CD4-positive, CD25-positive, alpha-beta regulatory T cell (primary cell): Measurements from ENCODE around the gene DLX3. TPM values are rescaled to one million over a fixed set of nuclear protein-coding genes. Genes with fewer than 3 reads are reported as not detected.

ENCODE experiments used
- ATAC-seq, 2 donors: fragments of 150-1000 bp; cut with Tn5 transposase; one replicate each; pipeline ENCODE4 v1.10.0; 2021; ENCODE audit warnings: low read depth in 2 of 2, moderate number of reproducible peaks in 2 of 2, moderate library complexity in 1 of 2
- DNase-seq, 3 donors: peaks; one replicate each; pipeline versions ENCODE4 v3.0.0 to v3.0.0-alpha.2; 2012 to 2022; ENCODE audit warnings: mixed read lengths in 1 of 3
- H3K27ac ChIP-seq: one replicate; pipeline ENCODE4 v1.7.0; 2013; ENCODE audit warnings: mild to moderate bottlenecking, low read length; ENCODE audit not compliant: insufficient read depth, poor library complexity, severe bottlenecking
- H3K27me3 ChIP-seq: one replicate; pipeline ENCODE4 v1.7.0; 2013; ENCODE audit warnings: low read length; ENCODE audit not compliant: control insufficient read depth, insufficient read depth
- H3K36me3 ChIP-seq: one replicate; pipeline ENCODE4 v1.7.0; 2013; ENCODE audit warnings: mild to moderate bottlenecking, low read length, moderate library complexity; ENCODE audit not compliant: control insufficient read depth, insufficient read depth
- H3K4me1 ChIP-seq: 2 replicates; pipeline ENCODE4 v1.7.0; 2013; ENCODE audit warnings: mild to moderate bottlenecking, low read length; ENCODE audit not compliant: insufficient read depth, control insufficient read depth, poor library complexity, severe bottlenecking
- H3K4me3 ChIP-seq: one replicate; pipeline ENCODE4 v1.7.0; 2013; ENCODE audit warnings: low read depth, mild to moderate bottlenecking, low read length, moderate library complexity
- H3K9me3 ChIP-seq, 2 experiments: 1 replicate in 1 of 2; 2 replicates in 1 of 2; pipeline ENCODE4 v1.7.0; 2013; ENCODE audit warnings: low read length in 2 of 2, mild to moderate bottlenecking in 1 of 2, moderate library complexity in 1 of 2; ENCODE audit not compliant: control insufficient read depth in 2 of 2
- H3K27ac Mint-ChIP-seq, 3 donors: one replicate each; pipeline ENCODE4 v1.8.0; 2020 to 2022; ENCODE audit warnings: mild to moderate bottlenecking in 3 of 3, mixed read lengths in 3 of 3, moderate library complexity in 2 of 3
- H3K27me3 Mint-ChIP-seq: one replicate; pipeline ENCODE4 v1.8.0; 2022; ENCODE audit warnings: mild to moderate bottlenecking, mixed read lengths
- H3K36me3 Mint-ChIP-seq: one replicate; pipeline ENCODE4 v1.8.0; 2020; ENCODE audit warnings: mixed read lengths
- H3K4me1 Mint-ChIP-seq, 4 donors: one replicate each; pipeline ENCODE4 v1.8.0; 2020 to 2022; ENCODE audit warnings: mixed read lengths in 4 of 4, mild to moderate bottlenecking in 1 of 4
- H3K4me3 Mint-ChIP-seq, 4 donors: one replicate each; pipeline ENCODE4 v1.8.0; 2020 to 2022; ENCODE audit warnings: mild to moderate bottlenecking in 4 of 4, mixed read lengths in 4 of 4, moderate library complexity in 3 of 4
- H3K9me3 Mint-ChIP-seq, 7 donors: one replicate each; pipeline ENCODE4 v1.8.0; 2020 to 2022; ENCODE audit warnings: mixed read lengths in 7 of 7, mild to moderate bottlenecking in 3 of 7, moderate library complexity in 2 of 7
- polyA plus RNA-seq, 4 donors: library from polyadenylated mRNA; unstranded; fragments of 300-500 nt; fragmentation: Illumina TruSeq; gene quantifications; one replicate each; pipeline ENCODE4 v1.2.3, GENCODE V29; 2021
- total RNA-seq: library from RNA; stranded (reverse); gene quantifications from one replicate; pipeline ENCODE4 v1.2.3, GENCODE V29; 2022

DLX3 gene
- total and polyA plus RNA-seq, 5 donors from 2014 or later = 0.06 to 0.09 TPM; not detected in 3

GRCh38 chr17:49968405-49969133 lies 26.5 kb downstream of the DLX3 start:
- H3K4me1 ChIP-seq = peaks cover 48% of the 10 kb centered on the region
- H3K36me3 ChIP-seq = no peaks in the 10 kb centered on the region
- no peaks in the 10 kb centered on the region for H3K9me3 ChIP-seq
- H3K27me3 ChIP-seq = peaks cover 41% of the 10 kb centered on the region
- H3K27ac Mint-ChIP-seq = peak overlapping the region in 1 of 3 donors; percentile 32
- H3K4me1 Mint-ChIP-seq = peaks cover 5 to 71% (median 25%) of the 10 kb centered on the region in 4 donors
- DNase-seq = peak; percentile 52 to 81 (median 71)
- H3K9me3 Mint-ChIP-seq = peaks cover 0 to 16% (median 1%) of the 10 kb centered on the region in 7 donors
- peak; percentile 72 to 77 for ATAC-seq
- peak overlapping the region; percentile 64 for H3K4me3 ChIP-seq
- no peak overlapping the region for H3K27ac ChIP-seq
- H3K27me3 Mint-ChIP-seq = peaks cover 90% of the 10 kb centered on the region
- H3K36me3 Mint-ChIP-seq = peaks cover 2% of the 10 kb centered on the region
- H3K4me3 Mint-ChIP-seq = peak overlapping the region; percentile 88 to 92 (median 89)

GRCh38 chr17:49967621-49968404 lies 27.2 kb downstream of the DLX3 start:
- H3K4me3 Mint-ChIP-seq = peak overlapping the region; percentile 80 to 90 (median 84)
- ATAC-seq = no peak
- H3K9me3 Mint-ChIP-seq = peaks cover 0 to 17% (median 1%) of the 10 kb centered on the region in 7 donors
- peaks cover 46% of the 10 kb centered on the region for H3K4me1 ChIP-seq
- no peak overlapping the region for H3K27ac Mint-ChIP-seq
- H3K36me3 Mint-ChIP-seq = peaks cover 3% of the 10 kb centered on the region
- H3K4me1 Mint-ChIP-seq = peaks cover 5 to 71% (median 25%) of the 10 kb centered on the region in 4 donors
- H3K27me3 Mint-ChIP-seq = peaks cover 90% of the 10 kb centered on the region
- H3K36me3 ChIP-seq = no peaks in the 10 kb centered on the region
- no peaks in the 10 kb centered on the region for H3K9me3 ChIP-seq
- DNase-seq = no peak
- H3K27ac ChIP-seq = no peak overlapping the region
- H3K4me3 ChIP-seq = peak overlapping the region; percentile 2
- peaks cover 41% of the 10 kb centered on the region for H3K27me3 ChIP-seq

GRCh38 chr17:49967205-49967604 lies 27.8 kb downstream of the DLX3 start:
- no peak overlapping the region for H3K27ac ChIP-seq
- DNase-seq (no peak), ATAC-seq (no peak)
- Mint-ChIP-seq H3K36me3 (peaks cover 3% of the 10 kb centered on the region), H3K9me3 (peaks cover 0 to 17% (median 1%) of the 10 kb centered on the region in 7 donors), H3K4me3 (peak overlapping the region in 3 of 4 donors; percentile 3 to 88 (median 23)), H3K27ac (no peak overlapping the region), H3K27me3 (peaks cover 91% of the 10 kb centered on the region), H3K4me1 (peaks cover 5 to 66% (median 28%) of the 10 kb centered on the region in 4 donors)
- H3K4me3 ChIP-seq = no peak overlapping the region
- H3K4me1 ChIP-seq = peaks cover 39% of the 10 kb centered on the region
- peaks cover 45% of the 10 kb centered on the region for H3K27me3 ChIP-seq
- H3K36me3 ChIP-seq = no peaks in the 10 kb centered on the region
- H3K9me3 ChIP-seq = no peaks in the 10 kb centered on the region

- no peak overlapping the region for H3K4me3 ChIP-seq
- Mint-ChIP-seq H3K27me3 (peaks cover 93% of the 10 kb centered on the region), H3K27ac (no peak overlapping the region), H3K36me3 (peaks cover 3% of the 10 kb centered on the region), H3K4me1 (peaks cover 5 to 65% (median 27%) of the 10 kb centered on the region in 4 donors), H3K9me3 (peaks cover 0 to 17% (median 1%) of the 10 kb centered on the region in 7 donors), H3K4me3 (peak overlapping the region in 2 of 4 donors; percentile 23 to 73)
- peaks cover 45% of the 10 kb centered on the region for H3K27me3 ChIP-seq
- H3K36me3 ChIP-seq = no peaks in the 10 kb centered on the region
- no peak for ATAC-seq
- no peak for DNase-seq
- H3K4me1 ChIP-seq = peaks cover 36% of the 10 kb centered on the region
- no peak overlapping the region for H3K27ac ChIP-seq
- no peaks in the 10 kb centered on the region for H3K9me3 ChIP-seq
Observed at GRCh38 chr17:49966767-49967166, 28.3 kb downstream of the DLX3 start.

- DNase-seq = no peak
- Histone ChIP-seq H3K27ac (no peak overlapping the region), H3K4me1 (peaks cover 36% of the 10 kb centered on the region), H3K36me3 (no peaks in the 10 kb centered on the region), H3K4me3 (no peak overlapping the region), H3K9me3 (no peaks in the 10 kb centered on the region), H3K27me3 (peaks cover 37% of the 10 kb centered on the region)
- ATAC-seq = no peak
- Mint-ChIP-seq H3K27me3 (peaks cover 88% of the 10 kb centered on the region), H3K27ac (no peak overlapping the region), H3K36me3 (peaks cover 3% of the 10 kb centered on the region), H3K4me1 (peaks cover 5 to 52% (median 23%) of the 10 kb centered on the region in 4 donors), H3K9me3 (peaks cover 0 to 12% (median 1%) of the 10 kb centered on the region in 7 donors), H3K4me3 (peak overlapping the region; percentile 15 to 73 (median 32))
Observed at GRCh38 chr17:49965524-49965909, 29.5 kb downstream of the DLX3 start.

- Histone ChIP-seq H3K4me1 (peaks cover 33% of the 10 kb centered on the region), H3K4me3 (no peak overlapping the region), H3K27ac (no peak overlapping the region), H3K27me3 (peaks cover 31% of the 10 kb centered on the region), H3K36me3 (no peaks in the 10 kb centered on the region), H3K9me3 (no peaks in the 10 kb centered on the region)
- Mint-ChIP-seq H3K27me3 (peaks cover 82% of the 10 kb centered on the region), H3K9me3 (peaks cover 0 to 12% (median 1%) of the 10 kb centered on the region in 7 donors), H3K36me3 (peaks cover 3% of the 10 kb centered on the region), H3K27ac (no peak overlapping the region), H3K4me1 (peaks cover 5 to 47% (median 21%) of the 10 kb centered on the region in 4 donors), H3K4me3 (peak overlapping the region in 3 of 4 donors; percentile 28 to 82 (median 69))
- peak; percentile 36 to 51 for ATAC-seq
- peak in 1 of 3 donors; percentile 38 for DNase-seq
Observed at GRCh38 chr17:49964769-49965523, 30.1 kb downstream of the DLX3 start.

- Mint-ChIP-seq H3K36me3 (peaks cover 3% of the 10 kb centered on the region), H3K27ac (no peak overlapping the region), H3K9me3 (peaks cover 0 to 10% (median 1%) of the 10 kb centered on the region in 7 donors), H3K4me3 (peak overlapping the region in 2 of 4 donors; percentile 69 to 82), H3K27me3 (peaks cover 80% of the 10 kb centered on the region), H3K4me1 (peaks cover 5 to 42% (median 20%) of the 10 kb centered on the region in 4 donors)
- Histone ChIP-seq H3K36me3 (no peaks in the 10 kb centered on the region), H3K27me3 (peaks cover 31% of the 10 kb centered on the region), H3K9me3 (no peaks in the 10 kb centered on the region), H3K4me3 (no peak overlapping the region), H3K4me1 (peaks cover 27% of the 10 kb centered on the region), H3K27ac (no peak overlapping the region)
- DNase-seq (no peak), ATAC-seq (no peak)
Observed at GRCh38 chr17:49964303-49964768, 30.7 kb downstream of the DLX3 start.
